HCT116 (cell line): ENCODE measurements around the gene FLNB. TPM values are rescaled to one million over a fixed set of nuclear protein-coding genes. Genes with fewer than 3 reads are reported as not detected.

Experiments used
- ATAC-seq: fragments of 200-7000 bp; cut with Tn5 transposase; 2 replicates; pipeline ENCODE4 v1.9.1; 2020; ENCODE audit warnings: mild to moderate bottlenecking, moderate library complexity
- BruUV-seq: library from RNA; stranded (reverse); fragments of 400-500 nt; replicated peaks from 2 replicates; lab custom pipeline; 2021; lab: Mats Ljungman, UMichigan
- CTCF ChIA-PET: fragments of 300-600 bp; sonication (Branson Sonifier 250); formaldehyde crosslinking; loops from one replicate; lab custom pipeline; 2021; ENCODE audit warnings: antibody characterized with exemption; lab: Charles Lee
- POLR2A ChIA-PET: fragments of 300-600, 350-600 bp; sonication (Branson Sonifier 250); formaldehyde crosslinking; loops from one replicate; lab custom pipeline; 2021; ENCODE audit warnings: antibody characterized with exemption; lab: Charles Lee
- RAD21 ChIA-PET, 2 experiments: fragments of 300-600 bp; sonication (Branson Sonifier 250); formaldehyde crosslinking; loops; one replicate each; lab custom pipeline; 2023; ENCODE audit warnings: low total read pairs in 2 of 2; ENCODE audit not compliant: uncharacterized antibody in 2 of 2, unreplicated experiment in 2 of 2, low non-redundant PET in 1 of 2; lab: Charles Lee
- DNase-seq: peaks from one replicate; pipeline ENCODE4 v3.0.0-alpha.2; 2010; ENCODE audit warnings: low read depth, low spot score
- H2AFZ ChIP-seq: fragments of 200-600 bp; shearing (Covaris generic), sonication (generic); 2 replicates; pipeline ENCODE4 v1.6.1; 2017; ENCODE audit warnings: low read depth, mixed run types, mixed read lengths, antibody characterized with exemption, low read length; ENCODE audit not compliant: poor library complexity, severe bottlenecking
- H3K27ac ChIP-seq: 2 replicates; pipeline ENCODE4 v1.5.1; 2012; ENCODE audit warnings: low read depth, low read length
- H3K27me3 ChIP-seq: fragments of 200-600 bp; sonication (generic); 2 replicates; pipeline ENCODE4 v1.6.1; 2016; ENCODE audit warnings: mixed run types, low read length, mixed read lengths; ENCODE audit not compliant: insufficient read depth
- H3K36me3 ChIP-seq, 2 experiments: fragments of 200-500 bp in 1 of 2; fragments of 200-600 bp in 1 of 2; sonication (Bioruptor generic) in 1 of 2; sonication (generic) in 1 of 2; 2 replicates each; pipeline versions ENCODE4 v1.5.1 to v1.6.1; 2014 to 2016; ENCODE audit warnings: low read length in 2 of 2, inconsistent platforms in 1 of 2, mixed read lengths in 1 of 2, mixed run types in 1 of 2; ENCODE audit not compliant: insufficient read depth in 2 of 2, control insufficient read depth in 1 of 2
- H3K4me1 ChIP-seq, 2 experiments: fragments of 200-600 bp in 1 of 2; sonication (generic) in 1 of 2; 2 replicates each; pipeline versions ENCODE4 v1.5.1 to v1.6.1; 2012 to 2017; ENCODE audit warnings: low read length in 2 of 2, inconsistent platforms in 1 of 2, mild to moderate bottlenecking in 1 of 2, mixed read lengths in 1 of 2, mixed run types in 1 of 2, moderate library complexity in 1 of 2; ENCODE audit not compliant: insufficient read depth in 2 of 2, control insufficient read depth in 1 of 2
- H3K4me2 ChIP-seq: fragments of 200-600 bp; sonication (generic); 2 replicates; pipeline ENCODE4 v1.6.1; 2017; ENCODE audit warnings: mixed run types, low read length, mixed read lengths
- H3K4me3 ChIP-seq, 2 experiments: fragments of 200-600 bp in 1 of 2; sonication (generic) in 1 of 2; replicated peaks in 1 of 2; 2 replicates each; pipeline ENCODE4 v1.5.1; 2011 to 2016; ENCODE audit warnings: low read length in 2 of 2, control low read depth in 1 of 2, low read depth in 1 of 2, mild to moderate bottlenecking in 1 of 2, mixed read lengths in 1 of 2, mixed run types in 1 of 2
- H3K79me2 ChIP-seq: fragments of 200-600 bp; sonication (generic); 2 replicates; pipeline ENCODE4 v1.6.1; 2017; ENCODE audit warnings: mild to moderate bottlenecking, mixed run types, low read length, moderate library complexity, mixed read lengths; ENCODE audit not compliant: insufficient read depth
- H3K9ac ChIP-seq: fragments of 200-600 bp; sonication (generic); 2 replicates; pipeline ENCODE4 v1.6.1; 2016; ENCODE audit warnings: low read length, mixed read lengths
- H3K9me2 ChIP-seq: fragments of 200-600 bp; sonication (generic), shearing (Covaris generic); 2 replicates; pipeline ENCODE4 v1.6.1; 2017; ENCODE audit warnings: mixed run types, mild to moderate bottlenecking, moderate library complexity; ENCODE audit not compliant: insufficient read depth
- H3K9me3 ChIP-seq, 2 experiments: fragments of 200-500 bp in 1 of 2; fragments of 200-600 bp in 1 of 2; sonication (Bioruptor generic) in 1 of 2; sonication (generic) in 1 of 2; 2 replicates each; pipeline ENCODE4 v1.6.1; 2014 to 2017; ENCODE audit warnings: low read length in 2 of 2, mixed read lengths in 2 of 2, inconsistent platforms in 1 of 2, low read depth in 1 of 2, mild to moderate bottlenecking in 1 of 2, mixed run types in 1 of 2, moderate library complexity in 1 of 2; ENCODE audit not compliant: control insufficient read depth in 1 of 2, insufficient read depth in 1 of 2
- H4K20me1 ChIP-seq: fragments of 200-600 bp; sonication (generic), shearing (Covaris generic); 2 replicates; pipeline ENCODE4 v1.6.1; 2017; ENCODE audit warnings: mixed run types, mild to moderate bottlenecking, moderate library complexity; ENCODE audit not compliant: insufficient read depth
- CBX3 ChIP-seq: IDR thresholded peaks from 2 replicates; pipeline ENCODE4 v1.6.1; 2012; ENCODE audit warnings: low read depth
- EGR1 ChIP-seq: IDR thresholded peaks from 2 replicates; pipeline ENCODE4 v1.6.1; 2012; ENCODE audit warnings: low read depth
- EZH2phosphoT487 ChIP-seq: fragments of 200-600 bp; IDR thresholded peaks from 2 replicates; pipeline ENCODE4 v1.6.1; 2018; ENCODE audit warnings: antibody characterized with exemption, borderline replicate concordance
- FOSL1 ChIP-seq: IDR thresholded peaks from 2 replicates; pipeline ENCODE4 v1.6.1; 2012; ENCODE audit warnings: low read depth
- RAD21 ChIP-seq: IDR thresholded peaks from 2 replicates; pipeline ENCODE4 v1.6.1; 2012; ENCODE audit warnings: low read depth, mild to moderate bottlenecking
- YY1 ChIP-seq: IDR thresholded peaks from 2 replicates; pipeline ENCODE4 v1.6.1; 2011; ENCODE audit warnings: low read length, low read depth, moderate library complexity, mild to moderate bottlenecking; ENCODE audit not compliant: insufficient replicate concordance; ENCODE audit errors: extremely low read depth
- ZNF274 ChIP-seq: fragments of 200-500 bp; sonication (Bioruptor generic); IDR thresholded peaks from 2 replicates; pipeline ENCODE4 v1.6.1; 2014; ENCODE audit warnings: mild to moderate bottlenecking, low read depth, low read length, inconsistent platforms
- intact Hi-C: fragments of 100-400 bp; cut with micrococcal nuclease; formaldehyde crosslinking; loops from 2 replicates; pipeline ENCODE4 v1.10.0; 2022
- total RNA-seq: library from RNA; stranded (reverse); gene quantifications from one replicate; pipeline ENCODE4 v1.2.1, GENCODE V29; 2021; ENCODE audit not compliant: unreplicated experiment
- TF ChIP-seq, protein P1 (sequence below), 3 experiments: fragments of 200-600 bp in 1 of 3; sonication (generic) in 1 of 3; IDR thresholded peaks in 2 of 3; conservative IDR thresholded peaks in 1 of 3; 2 replicates each; pipeline ENCODE4 v1.5.1; 2012 to 2017; ENCODE audit warnings: low read depth in 2 of 3, low read length in 2 of 3, antibody characterized with exemption in 1 of 3, borderline replicate concordance in 1 of 3, control low read depth in 1 of 3, mild to moderate bottlenecking in 1 of 3, mixed read lengths in 1 of 3, mixed run types in 1 of 3, moderate library complexity in 1 of 3; ENCODE audit not compliant: insufficient read depth in 1 of 3
- TF ChIP-seq, protein P2 (sequence below): IDR thresholded peaks from 2 replicates; pipeline ENCODE4 v1.6.1; 2012
- TF ChIP-seq, protein P3 (sequence below): IDR thresholded peaks from 2 replicates; pipeline ENCODE4 v1.6.1; 2011; ENCODE audit warnings: mild to moderate bottlenecking, low read length, moderate library complexity; ENCODE audit not compliant: insufficient replicate concordance; ENCODE audit errors: extremely low read depth
- TF ChIP-seq, protein P4 (sequence below): IDR thresholded peaks from 2 replicates; pipeline ENCODE4 v1.6.1; 2012

FLNB gene
- total RNA-seq, 1 experiment from 2014 or later = 116 TPM

DNA sequence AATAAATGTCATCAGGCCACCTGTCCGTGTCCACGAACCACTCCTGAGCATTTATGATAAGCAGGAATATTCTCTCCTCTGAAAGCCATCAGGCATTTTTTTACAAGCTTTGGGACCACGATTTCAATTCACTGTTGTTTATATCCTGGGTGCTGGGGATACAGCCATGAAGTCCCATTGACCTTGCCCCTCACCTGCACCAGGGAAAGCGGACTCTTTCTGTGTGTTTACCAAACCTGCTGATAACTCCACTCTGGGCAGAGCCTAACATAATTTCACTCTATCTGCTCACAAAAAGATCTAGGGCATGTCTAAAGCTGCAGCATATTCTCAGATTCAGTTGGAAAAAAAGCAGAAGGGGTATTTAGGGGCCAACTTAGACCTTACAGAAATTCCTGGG lies 197.8 kb downstream of the FLNB start:
- DNase-seq (no peak), ATAC-seq (no peak)
- H3K4me3 ChIP-seq = no peak overlapping the region
- no peak overlapping the region for H3K4me2 ChIP-seq
- H4K20me1 ChIP-seq = no peaks in the 10 kb centered on the region
- H3K36me3 ChIP-seq = no peaks in the 10 kb centered on the region
- POLR2A ChIA-PET = no interaction called here
- BruUV-seq = no TSS peak
- CTCF ChIA-PET = no interaction called here
- TF ChIP-seq, protein P1, sequence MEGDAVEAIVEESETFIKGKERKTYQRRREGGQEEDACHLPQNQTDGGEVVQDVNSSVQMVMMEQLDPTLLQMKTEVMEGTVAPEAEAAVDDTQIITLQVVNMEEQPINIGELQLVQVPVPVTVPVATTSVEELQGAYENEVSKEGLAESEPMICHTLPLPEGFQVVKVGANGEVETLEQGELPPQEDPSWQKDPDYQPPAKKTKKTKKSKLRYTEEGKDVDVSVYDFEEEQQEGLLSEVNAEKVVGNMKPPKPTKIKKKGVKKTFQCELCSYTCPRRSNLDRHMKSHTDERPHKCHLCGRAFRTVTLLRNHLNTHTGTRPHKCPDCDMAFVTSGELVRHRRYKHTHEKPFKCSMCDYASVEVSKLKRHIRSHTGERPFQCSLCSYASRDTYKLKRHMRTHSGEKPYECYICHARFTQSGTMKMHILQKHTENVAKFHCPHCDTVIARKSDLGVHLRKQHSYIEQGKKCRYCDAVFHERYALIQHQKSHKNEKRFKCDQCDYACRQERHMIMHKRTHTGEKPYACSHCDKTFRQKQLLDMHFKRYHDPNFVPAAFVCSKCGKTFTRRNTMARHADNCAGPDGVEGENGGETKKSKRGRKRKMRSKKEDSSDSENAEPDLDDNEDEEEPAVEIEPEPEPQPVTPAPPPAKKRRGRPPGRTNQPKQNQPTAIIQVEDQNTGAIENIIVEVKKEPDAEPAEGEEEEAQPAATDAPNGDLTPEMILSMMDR (IDR thresholded peaks at IDR 0.05 in 2 of 3, conservative IDR thresholded peaks at IDR 0.05 in 1 of 3; ENCODE audit: borderline replicate concordance in 1 of 3, insufficient read depth in 1 of 3, low read depth in 2 of 3, low read length in 2 of 3) = no peak
- TF ChIP-seq EGR1 (no peak), RAD21 (no peak), FOSL1 (no peak), ZNF274 (no peak)
- TF ChIP-seq, protein P2, sequence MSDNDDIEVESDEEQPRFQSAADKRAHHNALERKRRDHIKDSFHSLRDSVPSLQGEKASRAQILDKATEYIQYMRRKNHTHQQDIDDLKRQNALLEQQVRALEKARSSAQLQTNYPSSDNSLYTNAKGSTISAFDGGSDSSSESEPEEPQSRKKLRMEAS = no peak
- TF ChIP-seq, all 23 proteins: peak for 0
- intact Hi-C loops = no loop called here
- no peak overlapping the region for H2AFZ ChIP-seq
- no peaks in the 10 kb centered on the region for H3K27me3 ChIP-seq
- RAD21 ChIA-PET = no interaction called here
- no peaks in the 10 kb centered on the region for H3K9me3 ChIP-seq
- no peak overlapping the region for H3K27ac ChIP-seq
- H3K79me2 ChIP-seq = no peaks in the 10 kb centered on the region
- peaks cover 0 to 13% of the 10 kb centered on the region in 2 experiments; a peak in 2 of 4 replicates for H3K4me1 ChIP-seq
- no peak overlapping the region for H3K9ac ChIP-seq
- no peaks in the 10 kb centered on the region for H3K9me2 ChIP-seq

DNA sequence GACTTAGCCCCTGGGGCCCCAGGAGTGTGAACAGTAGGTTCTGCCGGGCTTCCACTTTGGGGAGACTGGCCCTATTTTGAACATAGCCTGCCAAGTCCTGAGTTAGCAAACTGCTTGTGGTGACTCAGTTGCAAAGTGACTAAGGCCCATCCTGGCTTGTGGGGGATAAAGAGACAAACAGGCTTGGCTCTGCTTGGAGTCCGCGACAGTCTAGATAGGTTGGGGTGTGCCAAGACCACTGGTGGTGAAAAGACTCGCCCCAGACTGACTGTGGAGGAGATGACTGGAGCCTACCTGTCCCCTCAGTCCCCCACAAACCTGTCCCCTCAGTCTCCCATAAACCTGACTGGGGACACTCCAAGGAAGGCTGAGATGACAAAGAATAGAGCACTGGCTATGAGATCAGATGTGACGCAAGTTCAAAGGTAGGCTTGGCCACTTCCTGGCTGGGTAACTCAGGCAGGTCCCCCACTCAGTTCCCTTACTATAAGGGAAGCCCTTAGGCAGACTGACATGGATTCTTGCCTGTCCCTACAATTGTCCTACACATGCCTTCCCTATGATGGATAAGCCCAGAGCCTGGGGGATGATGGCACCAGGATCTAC lies 198.3 kb downstream of the FLNB start:
- H3K4me1 ChIP-seq = peaks cover 0 to 13% of the 10 kb centered on the region in 2 experiments; a peak in 2 of 4 replicates
- CTCF ChIA-PET = no interaction called here
- DNase-seq = no peak
- peak; percentile 27; the same call in 1 of the 2 replicates for TF ChIP-seq CBX3
- TF ChIP-seq EZH2phosphoT487 = no peak
- TF ChIP-seq, protein P3, sequence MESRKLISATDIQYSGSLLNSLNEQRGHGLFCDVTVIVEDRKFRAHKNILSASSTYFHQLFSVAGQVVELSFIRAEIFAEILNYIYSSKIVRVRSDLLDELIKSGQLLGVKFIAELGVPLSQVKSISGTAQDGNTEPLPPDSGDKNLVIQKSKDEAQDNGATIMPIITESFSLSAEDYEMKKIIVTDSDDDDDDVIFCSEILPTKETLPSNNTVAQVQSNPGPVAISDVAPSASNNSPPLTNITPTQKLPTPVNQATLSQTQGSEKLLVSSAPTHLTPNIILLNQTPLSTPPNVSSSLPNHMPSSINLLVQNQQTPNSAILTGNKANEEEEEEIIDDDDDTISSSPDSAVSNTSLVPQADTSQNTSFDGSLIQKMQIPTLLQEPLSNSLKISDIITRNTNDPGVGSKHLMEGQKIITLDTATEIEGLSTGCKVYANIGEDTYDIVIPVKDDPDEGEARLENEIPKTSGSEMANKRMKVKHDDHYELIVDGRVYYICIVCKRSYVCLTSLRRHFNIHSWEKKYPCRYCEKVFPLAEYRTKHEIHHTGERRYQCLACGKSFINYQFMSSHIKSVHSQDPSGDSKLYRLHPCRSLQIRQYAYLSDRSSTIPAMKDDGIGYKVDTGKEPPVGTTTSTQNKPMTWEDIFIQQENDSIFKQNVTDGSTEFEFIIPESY = no peak
- TF ChIP-seq, protein P4, sequence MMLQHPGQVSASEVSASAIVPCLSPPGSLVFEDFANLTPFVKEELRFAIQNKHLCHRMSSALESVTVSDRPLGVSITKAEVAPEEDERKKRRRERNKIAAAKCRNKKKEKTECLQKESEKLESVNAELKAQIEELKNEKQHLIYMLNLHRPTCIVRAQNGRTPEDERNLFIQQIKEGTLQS = no peak
- no peak for TF ChIP-seq FOSL1
- TF ChIP-seq, protein P1 (IDR thresholded peaks at IDR 0.05 in 2 of 3, conservative IDR thresholded peaks at IDR 0.05 in 1 of 3; ENCODE audit: borderline replicate concordance in 1 of 3, insufficient read depth in 1 of 3, low read depth in 2 of 3, low read length in 2 of 3) = no peak
- TF ChIP-seq YY1 = no peak
- TF ChIP-seq EGR1 = no peak

More for the DNA sequence above, 198.3 kb downstream of the FLNB start:
- Histone ChIP-seq H2AFZ (no peak overlapping the region), H3K27me3 (no peaks in the 10 kb centered on the region), H4K20me1 (no peaks in the 10 kb centered on the region), H3K79me2 (no peaks in the 10 kb centered on the region), H3K9ac (no peak overlapping the region), H3K4me2 (peak overlapping the region; percentile 42), H3K27ac (no peak overlapping the region), H3K9me3 (no peaks in the 10 kb centered on the region), H3K4me3 (no peak overlapping the region), H3K9me2 (no peaks in the 10 kb centered on the region), H3K36me3 (no peaks in the 10 kb centered on the region)
- RAD21 ChIA-PET = no interaction called here
- intact Hi-C loops = no loop called here
- POLR2A ChIA-PET = no interaction called here
- ATAC-seq = peak; percentile 55
- no TSS peak for BruUV-seq
